ENCODE data around the gene PLXDC2.

The PLXDC2 gene

DNA sequence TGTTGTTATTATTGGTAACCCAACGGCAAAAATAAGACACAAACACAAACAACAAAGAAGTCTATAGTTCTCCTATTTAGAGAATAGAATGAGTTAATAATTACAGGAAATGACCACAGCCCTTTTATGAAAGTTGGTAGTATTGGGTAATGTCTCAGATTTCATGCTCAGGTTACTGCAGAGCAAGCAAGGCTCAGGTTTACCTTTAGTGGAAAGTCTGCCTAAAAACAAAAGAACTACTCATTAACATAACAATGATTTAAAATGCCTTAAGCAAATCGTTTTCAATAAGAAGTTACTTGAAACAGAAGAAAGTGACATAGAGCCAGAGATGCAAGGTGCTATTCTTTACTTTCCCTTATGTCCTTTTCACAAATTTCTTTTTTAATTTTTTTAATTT is 441.2 kb downstream of the PLXDC2 start:
- Mint-ChIP-seq H3K27ac (no peak overlapping the region), H3K4me3 (no peak overlapping the region), H3K9me3 (peaks cover 18% of the 10 kb centered on the region), H3K36me3 (ENCODE audit: low read depth) (peaks cover 44% of the 10 kb centered on the region), H3K4me1 (peaks cover 5% of the 10 kb centered on the region), H3K27me3 (ENCODE audit: low read depth, poor library complexity) (no peaks in the 10 kb centered on the region)
- TF ChIP-seq, protein P1, sequence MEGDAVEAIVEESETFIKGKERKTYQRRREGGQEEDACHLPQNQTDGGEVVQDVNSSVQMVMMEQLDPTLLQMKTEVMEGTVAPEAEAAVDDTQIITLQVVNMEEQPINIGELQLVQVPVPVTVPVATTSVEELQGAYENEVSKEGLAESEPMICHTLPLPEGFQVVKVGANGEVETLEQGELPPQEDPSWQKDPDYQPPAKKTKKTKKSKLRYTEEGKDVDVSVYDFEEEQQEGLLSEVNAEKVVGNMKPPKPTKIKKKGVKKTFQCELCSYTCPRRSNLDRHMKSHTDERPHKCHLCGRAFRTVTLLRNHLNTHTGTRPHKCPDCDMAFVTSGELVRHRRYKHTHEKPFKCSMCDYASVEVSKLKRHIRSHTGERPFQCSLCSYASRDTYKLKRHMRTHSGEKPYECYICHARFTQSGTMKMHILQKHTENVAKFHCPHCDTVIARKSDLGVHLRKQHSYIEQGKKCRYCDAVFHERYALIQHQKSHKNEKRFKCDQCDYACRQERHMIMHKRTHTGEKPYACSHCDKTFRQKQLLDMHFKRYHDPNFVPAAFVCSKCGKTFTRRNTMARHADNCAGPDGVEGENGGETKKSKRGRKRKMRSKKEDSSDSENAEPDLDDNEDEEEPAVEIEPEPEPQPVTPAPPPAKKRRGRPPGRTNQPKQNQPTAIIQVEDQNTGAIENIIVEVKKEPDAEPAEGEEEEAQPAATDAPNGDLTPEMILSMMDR (IDR thresholded peaks at IDR 0.05), result no peak
- DNase-seq, result no peak

DNA sequence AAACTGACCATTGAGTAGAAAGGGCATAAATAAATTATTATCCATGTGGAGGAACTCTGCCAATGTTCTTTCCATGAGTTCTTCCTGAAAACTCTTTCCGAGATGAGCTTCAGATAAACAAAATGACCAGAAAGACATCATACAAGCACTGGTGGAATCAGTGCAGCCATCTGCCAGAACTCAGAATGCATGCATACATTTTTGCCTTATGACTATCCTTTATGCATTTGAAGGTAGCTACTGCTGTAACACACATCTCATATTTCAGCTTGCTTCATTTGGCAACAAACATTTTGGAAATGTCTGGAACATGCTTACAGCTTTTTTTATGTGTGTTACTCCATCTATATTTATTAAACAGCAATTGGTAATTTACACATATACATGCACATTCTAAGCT is 448.9 kb downstream of the PLXDC2 start:
- Mint-ChIP-seq H3K9me3 (peaks cover 32% of the 10 kb centered on the region), H3K27ac (no peak overlapping the region), H3K4me3 (no peak overlapping the region), H3K36me3 (ENCODE audit: low read depth) (peaks cover 36% of the 10 kb centered on the region), H3K27me3 (ENCODE audit: low read depth, poor library complexity) (no peaks in the 10 kb centered on the region), H3K4me1 (no peaks in the 10 kb centered on the region)
- no peak for DNase-seq
- TF ChIP-seq, protein P1 (IDR thresholded peaks at IDR 0.05), result no peak

DNA sequence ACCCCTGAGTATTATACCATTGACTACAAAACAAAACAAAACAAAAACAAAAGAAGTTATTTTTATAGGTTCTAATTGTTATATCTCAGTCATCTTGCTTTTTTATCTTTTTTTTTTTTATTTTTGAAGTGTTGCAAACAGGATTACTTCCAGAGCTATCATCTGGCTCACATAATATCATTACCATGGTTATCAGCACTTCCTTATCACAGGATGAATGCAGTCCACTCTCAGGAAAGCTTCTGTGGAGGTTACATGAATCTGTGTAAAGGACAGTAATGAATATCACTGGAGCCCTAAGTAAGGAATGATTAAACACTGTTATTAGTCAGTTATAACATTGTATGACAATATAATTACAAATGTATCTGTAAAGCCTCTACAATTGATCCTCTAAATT is 451.5 kb downstream of the PLXDC2 start:
- Mint-ChIP-seq H3K4me3 (no peak overlapping the region), H3K4me1 (peaks cover 14% of the 10 kb centered on the region), H3K27ac (no peak overlapping the region), H3K36me3 (ENCODE audit: low read depth) (peaks cover 10% of the 10 kb centered on the region), H3K27me3 (ENCODE audit: low read depth, poor library complexity) (peaks cover 2% of the 10 kb centered on the region), H3K9me3 (peaks cover 12% of the 10 kb centered on the region)
- DNase-seq, result no peak
- TF ChIP-seq, protein P1 (IDR thresholded peaks at IDR 0.05), result no peak

DNA sequence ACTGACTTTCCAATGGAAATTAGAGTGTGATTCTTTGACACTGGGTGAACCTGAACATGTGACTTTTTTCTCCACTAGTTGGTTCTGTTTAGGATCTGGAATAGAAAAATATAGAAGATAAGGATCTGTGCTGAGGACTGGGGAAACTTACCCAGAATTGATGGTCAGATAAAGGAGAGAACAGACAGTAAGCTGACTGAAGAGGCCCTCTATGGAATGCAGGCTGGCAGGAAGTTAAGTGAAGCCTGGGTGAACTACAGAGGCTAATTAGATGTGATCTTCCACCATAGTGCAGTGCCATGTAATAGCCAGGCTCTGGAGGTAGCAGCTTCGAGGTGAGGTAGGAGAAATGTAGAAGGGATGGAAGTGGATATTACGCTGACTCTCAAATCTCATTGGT is 455.3 kb downstream of the PLXDC2 start:
- Mint-ChIP-seq H3K4me3 (no peak overlapping the region), H3K27me3 (ENCODE audit: low read depth, poor library complexity) (peaks cover 2% of the 10 kb centered on the region), H3K9me3 (no peaks in the 10 kb centered on the region), H3K4me1 (peaks cover 24% of the 10 kb centered on the region), H3K27ac (peak overlapping the region; percentile 60), H3K36me3 (ENCODE audit: low read depth) (peaks cover 5% of the 10 kb centered on the region)
- TF ChIP-seq, protein P1 (IDR thresholded peaks at IDR 0.05), result no peak
- no peak for DNase-seq

DNA sequence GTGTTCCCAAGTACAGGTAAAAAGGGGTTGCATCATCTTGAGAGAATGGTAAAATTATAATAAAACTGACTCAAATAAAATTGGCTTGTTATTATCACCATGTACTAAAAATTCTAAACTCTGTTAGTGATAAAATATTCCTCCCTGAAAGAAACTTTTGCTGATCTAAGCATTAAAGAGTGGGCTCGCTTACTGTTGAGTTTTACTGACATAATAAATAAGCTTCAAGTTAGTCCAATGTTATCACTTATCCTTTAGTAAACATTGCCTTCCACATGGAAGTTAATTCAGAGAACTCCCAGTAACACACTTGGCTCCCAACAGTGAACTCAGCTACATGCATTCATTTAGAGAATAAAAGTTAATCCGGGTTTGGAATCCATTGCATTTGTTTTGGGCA is 456.4 kb downstream of the PLXDC2 start:
- Mint-ChIP-seq H3K36me3 (ENCODE audit: low read depth) (peaks cover 5% of the 10 kb centered on the region), H3K27me3 (ENCODE audit: low read depth, poor library complexity) (peaks cover 2% of the 10 kb centered on the region), H3K27ac (no peak overlapping the region), H3K4me3 (no peak overlapping the region), H3K4me1 (peaks cover 26% of the 10 kb centered on the region), H3K9me3 (no peaks in the 10 kb centered on the region)
- DNase-seq, result no peak
- TF ChIP-seq, protein P1 (IDR thresholded peaks at IDR 0.05), result no peak

DNA sequence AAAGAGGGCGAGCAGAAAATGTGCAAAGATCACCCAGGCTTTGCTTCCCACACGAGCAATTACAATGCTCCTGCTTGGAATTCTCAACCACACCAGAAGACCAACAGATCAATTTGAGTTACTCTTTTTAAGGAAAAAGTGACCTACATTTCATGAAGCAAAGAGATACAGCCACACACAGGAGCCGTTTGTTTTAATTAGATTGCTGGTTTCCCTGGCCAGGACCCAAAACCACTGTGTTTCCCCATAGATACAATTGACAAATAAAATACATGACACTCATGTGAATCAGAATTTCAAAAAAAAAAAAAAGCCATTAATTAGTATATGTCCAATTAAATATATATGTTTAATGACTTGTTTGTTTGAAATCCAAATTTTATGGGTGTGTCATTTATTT is 458.3 kb downstream of the PLXDC2 start:
- Mint-ChIP-seq H3K9me3 (no peaks in the 10 kb centered on the region), H3K4me3 (no peak overlapping the region)
- no peak for DNase-seq

More for the DNA sequence above, 458.3 kb downstream of the PLXDC2 start:
- peaks cover 2% of the 10 kb centered on the region for H3K27me3 Mint-ChIP-seq (ENCODE audit: low read depth, poor library complexity)
- peaks cover 8% of the 10 kb centered on the region for H3K36me3 Mint-ChIP-seq (ENCODE audit: low read depth)
- H3K27ac Mint-ChIP-seq, result no peak overlapping the region
- peaks cover 26% of the 10 kb centered on the region for H3K4me1 Mint-ChIP-seq
- TF ChIP-seq, protein P1 (IDR thresholded peaks at IDR 0.05), result no peak
